Activated gamma-delta T cell treated with Interleukin-2 at 50 U/mL for 16 hours (primary cell): ENCODE measurements around the gene HMG20B.
"Not testable (repeated sequence)": the region's sequence is repeated elsewhere in the genome, so short reads cannot be mapped to it uniquely, and the experiment has no call there.

ENCODE experiments used
- DNase-seq: peaks from one replicate; pipeline ENCODE4 v3.0.0-alpha.2; 2020

HMG20B gene

GRCh38 chr19:3572855-3573161 lies at the start of gene HMG20B:
TSS of gene HMG20B (plus strand) at chr19:3572944. CDS start at chr19:3573310, 366 bp downstream.
- no peak for DNase-seq

- DNase-seq, result no peak
These were observed 49.2 kb upstream of the HMG20B start for GRCh38 chr19:3523361-3524077.

GRCh38 chr19:3524078-3524842 lies 48.5 kb upstream of the HMG20B start:
- DNase-seq, result no peak

- no peak for DNase-seq
These were observed 47.8 kb upstream of the HMG20B start for GRCh38 chr19:3524904-3525451.

- DNase-seq, result no peak
These were observed 46.1 kb upstream of the HMG20B start for GRCh38 chr19:3526507-3527237.

- no peak for DNase-seq
These were observed 45.4 kb upstream of the HMG20B start for GRCh38 chr19:3527238-3527910.

- no peak for DNase-seq
These were observed 44.7 kb upstream of the HMG20B start for GRCh38 chr19:3528080-3528479.

GRCh38 chr19:3528539-3529211 lies 44.1 kb upstream of the HMG20B start:
- DNase-seq, result no peak

GRCh38 chr19:3529299-3529698 lies 43.4 kb upstream of the HMG20B start:
- DNase-seq, result not testable (repeated sequence)

GRCh38 chr19:3530389-3530788 lies 42.4 kb upstream of the HMG20B start:
- DNase-seq, result no peak

- no peak for DNase-seq
These were observed 41.0 kb upstream of the HMG20B start for GRCh38 chr19:3531716-3532115.

- DNase-seq, result no peak
These were observed 40.5 kb upstream of the HMG20B start for GRCh38 chr19:3532154-3532786.

GRCh38 chr19:3533033-3533432 lies 39.7 kb upstream of the HMG20B start:
- no peak for DNase-seq

GRCh38 chr19:3533563-3534216 lies 39.1 kb upstream of the HMG20B start:
- no peak for DNase-seq

- DNase-seq, result no peak
These were observed 38.1 kb upstream of the HMG20B start for GRCh38 chr19:3534375-3535234.

- DNase-seq, result no peak
These were observed 37.6 kb upstream of the HMG20B start for GRCh38 chr19:3535235-3535535.

GRCh38 chr19:3535563-3535965 lies 37.2 kb upstream of the HMG20B start:
- no peak for DNase-seq

- DNase-seq, result no peak
These were observed 36.8 kb upstream of the HMG20B start for GRCh38 chr19:3535981-3536380.

GRCh38 chr19:3536429-3537100 lies 36.2 kb upstream of the HMG20B start:
- no peak for DNase-seq

GRCh38 chr19:3537101-3537437 lies 35.7 kb upstream of the HMG20B start:
- DNase-seq, result no peak
